ENCODE data around the gene TMEM87B. TPM values are rescaled to one million over a fixed set of nuclear protein-coding genes. Genes with fewer than 3 reads are reported as not detected.

Gene TMEM87B
- total and polyA plus RNA-seq, 2 donors (not counting 1 experiment from before 2014, with no cell fraction given) = 30.5 to 31.5 TPM

GRCh38 chr2:112159454-112159921 lies 104.4 kb downstream of the TMEM87B start:
- Histone ChIP-seq H3K79me2 (ENCODE audit: control insufficient read depth, insufficient read depth, low read length) (no peaks in the 10 kb centered on the region), H2AFZ (ENCODE audit: low read length) (no peak overlapping the region), H3K27me3 (ENCODE audit: control insufficient read depth, insufficient read depth, low read length) (no peaks in the 10 kb centered on the region), H3K4me2 (ENCODE audit: extremely low read depth, insufficient read depth, low read length) (no peak overlapping the region), H3K4me1 (ENCODE audit: control insufficient read depth, extremely low read depth, insufficient read depth, low read length) (no peaks in the 10 kb centered on the region), H3K9ac (ENCODE audit: insufficient read depth, low read length) (no peak overlapping the region), H3K4me3 (replicated peaks in 1 of 4; ENCODE audit: control extremely low read depth in 1 of 4, insufficient read depth in 1 of 4, low read depth in 3 of 4, low read length in 4 of 4) (no peak overlapping the region), H3K36me3 (ENCODE audit: control insufficient read depth, insufficient read depth, low read length) (no peaks in the 10 kb centered on the region), H4K20me1 (ENCODE audit: control insufficient read depth, extremely low read depth, insufficient read depth, low read length) (no peaks in the 10 kb centered on the region), H3K27ac (ENCODE audit: insufficient read depth, low read length) (no peak overlapping the region), H3K9me3 (ENCODE audit: control insufficient read depth, insufficient read depth, low read depth, low read length) (no peaks in the 10 kb centered on the region)
- no peak for DNase-seq (ENCODE audit: low read depth in 2 of 2)
- TF ChIP-seq EZH2 (IDR thresholded peaks at IDR 0.05; ENCODE audit: low read length, missing control alignments) (no peak), CTCF (conservative IDR thresholded peaks at IDR 0.05 in 1 of 2, IDR thresholded peaks at IDR 0.05 in 1 of 2; ENCODE audit: low read depth in 1 of 2, low read length in 2 of 2) (no peak)

- Histone ChIP-seq H3K9me3 (ENCODE audit: control insufficient read depth, insufficient read depth, low read depth, low read length) (no peaks in the 10 kb centered on the region), H3K79me2 (ENCODE audit: control insufficient read depth, insufficient read depth, low read length) (no peaks in the 10 kb centered on the region), H2AFZ (ENCODE audit: low read length) (no peak overlapping the region), H3K4me3 (replicated peaks in 1 of 4; ENCODE audit: control extremely low read depth in 1 of 4, insufficient read depth in 1 of 4, low read depth in 3 of 4, low read length in 4 of 4) (no peak overlapping the region), H3K36me3 (ENCODE audit: control insufficient read depth, insufficient read depth, low read length) (no peaks in the 10 kb centered on the region), H3K27ac (ENCODE audit: insufficient read depth, low read length) (no peak overlapping the region), H3K4me1 (ENCODE audit: control insufficient read depth, extremely low read depth, insufficient read depth, low read length) (no peaks in the 10 kb centered on the region), H4K20me1 (ENCODE audit: control insufficient read depth, extremely low read depth, insufficient read depth, low read length) (no peaks in the 10 kb centered on the region), H3K4me2 (ENCODE audit: extremely low read depth, insufficient read depth, low read length) (no peak overlapping the region), H3K9ac (ENCODE audit: insufficient read depth, low read length) (no peak overlapping the region), H3K27me3 (ENCODE audit: control insufficient read depth, insufficient read depth, low read length) (no peaks in the 10 kb centered on the region)
- no peak for DNase-seq (ENCODE audit: low read depth in 2 of 2)
- no peak for TF ChIP-seq EZH2 (IDR thresholded peaks at IDR 0.05; ENCODE audit: low read length, missing control alignments)
- no peak for TF ChIP-seq CTCF (conservative IDR thresholded peaks at IDR 0.05 in 1 of 2, IDR thresholded peaks at IDR 0.05 in 1 of 2; ENCODE audit: low read depth in 1 of 2, low read length in 2 of 2)
These were observed 105.5 kb downstream of the TMEM87B start for GRCh38 chr2:112160283-112161250.

- DNase-seq (ENCODE audit: low read depth in 2 of 2) = no peak
These were observed 106.5 kb downstream of the TMEM87B start for GRCh38 chr2:112161431-112162145.

More at GRCh38 chr2:112161431-112162145, 106.5 kb downstream of the TMEM87B start:
- H3K27ac ChIP-seq (ENCODE audit: insufficient read depth, low read length) = no peak overlapping the region
- H3K9me3 ChIP-seq (ENCODE audit: control insufficient read depth, insufficient read depth, low read depth, low read length) = no peaks in the 10 kb centered on the region
- H3K9ac ChIP-seq (ENCODE audit: insufficient read depth, low read length) = no peak overlapping the region
- H2AFZ ChIP-seq (ENCODE audit: low read length) = no peak overlapping the region
- no peak overlapping the region for H3K4me3 ChIP-seq (replicated peaks in 1 of 4; ENCODE audit: control extremely low read depth in 1 of 4, insufficient read depth in 1 of 4, low read depth in 3 of 4, low read length in 4 of 4)
- TF ChIP-seq CTCF (conservative IDR thresholded peaks at IDR 0.05 in 1 of 2, IDR thresholded peaks at IDR 0.05 in 1 of 2; ENCODE audit: low read depth in 1 of 2, low read length in 2 of 2) = no peak
- TF ChIP-seq EZH2 (IDR thresholded peaks at IDR 0.05; ENCODE audit: low read length, missing control alignments) = no peak
- H3K4me1 ChIP-seq (ENCODE audit: control insufficient read depth, extremely low read depth, insufficient read depth, low read length) = no peaks in the 10 kb centered on the region
- no peaks in the 10 kb centered on the region for H3K36me3 ChIP-seq (ENCODE audit: control insufficient read depth, insufficient read depth, low read length)
- H3K27me3 ChIP-seq (ENCODE audit: control insufficient read depth, insufficient read depth, low read length) = no peaks in the 10 kb centered on the region
- no peaks in the 10 kb centered on the region for H3K79me2 ChIP-seq (ENCODE audit: control insufficient read depth, insufficient read depth, low read length)
- H3K4me2 ChIP-seq (ENCODE audit: extremely low read depth, insufficient read depth, low read length) = no peak overlapping the region
- H4K20me1 ChIP-seq (ENCODE audit: control insufficient read depth, extremely low read depth, insufficient read depth, low read length) = no peaks in the 10 kb centered on the region

Data from fibroblast of lung (primary cell).